A549 treated with dexamethasone at 1 μM for 4 hours (cell line): Measurements from ENCODE around the gene CCDC47. TPM values are rescaled to one million over a fixed set of nuclear protein-coding genes. Genes with fewer than 3 reads are reported as not detected.

ENCODE experiments used
- total RNA-seq: library from RNA; stranded (reverse); fragments of 200-300 nt; extraction: Qiagen RNA extraction; gene quantifications from 5 replicates; pipeline ENCODE4 v1.2.3, GENCODE V29; 2022

CCDC47 gene, protein sequence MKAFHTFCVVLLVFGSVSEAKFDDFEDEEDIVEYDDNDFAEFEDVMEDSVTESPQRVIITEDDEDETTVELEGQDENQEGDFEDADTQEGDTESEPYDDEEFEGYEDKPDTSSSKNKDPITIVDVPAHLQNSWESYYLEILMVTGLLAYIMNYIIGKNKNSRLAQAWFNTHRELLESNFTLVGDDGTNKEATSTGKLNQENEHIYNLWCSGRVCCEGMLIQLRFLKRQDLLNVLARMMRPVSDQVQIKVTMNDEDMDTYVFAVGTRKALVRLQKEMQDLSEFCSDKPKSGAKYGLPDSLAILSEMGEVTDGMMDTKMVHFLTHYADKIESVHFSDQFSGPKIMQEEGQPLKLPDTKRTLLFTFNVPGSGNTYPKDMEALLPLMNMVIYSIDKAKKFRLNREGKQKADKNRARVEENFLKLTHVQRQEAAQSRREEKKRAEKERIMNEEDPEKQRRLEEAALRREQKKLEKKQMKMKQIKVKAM
- total RNA-seq: 104 to 121 TPM (median 118 TPM) in 5 replicates

DNA sequence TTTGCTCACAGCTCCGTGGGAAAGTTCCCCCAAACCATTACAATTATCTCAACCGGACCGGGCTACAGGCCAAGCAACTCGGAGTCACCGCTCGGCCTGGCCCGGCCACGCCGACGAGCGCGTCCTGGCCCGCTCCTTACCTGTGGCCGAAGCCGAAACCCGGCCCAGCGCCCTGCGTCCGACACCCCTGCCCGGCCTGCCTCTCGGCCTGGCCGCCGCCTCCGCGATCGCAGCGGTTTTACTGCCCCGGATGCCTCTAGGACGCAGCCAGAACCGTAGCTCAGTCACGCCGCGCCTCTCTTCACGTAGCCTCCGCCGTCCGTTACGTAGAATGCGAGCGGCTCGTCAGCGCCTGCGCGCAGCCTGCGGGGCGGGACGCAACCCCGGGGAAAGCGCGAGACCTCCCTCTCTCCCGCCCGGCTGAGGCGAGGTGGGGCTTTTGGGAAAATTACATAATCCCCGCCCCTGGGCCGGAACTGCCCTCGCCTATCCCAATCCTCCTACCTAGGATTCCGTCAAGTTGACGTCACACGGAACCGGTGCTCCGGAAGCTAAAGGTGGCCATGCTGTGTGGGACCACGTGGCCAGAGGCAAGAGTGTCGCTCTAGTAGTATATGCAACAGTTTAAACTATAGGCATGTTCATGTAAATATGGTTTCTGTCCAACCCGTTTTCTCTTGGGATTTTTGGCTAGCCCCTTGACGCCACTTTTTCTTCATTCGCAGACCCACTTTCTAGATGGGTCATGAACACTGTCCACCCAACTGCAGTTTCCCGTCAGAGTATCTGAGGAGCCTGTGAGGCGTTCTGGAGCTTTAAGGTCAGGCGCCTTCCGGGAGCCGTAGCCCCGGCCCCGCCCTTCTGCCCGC, at the start of gene CCDC47:
Gene CCDC47, minus strand, starts transcription at position 326 of the 869 bp plus-strand sequence. CDS start 7,422 bp downstream, outside the sequence.

GRCh38 chr17:63774141-63774968, 958 bp upstream of the CCDC47 start, which contains the start of gene DDX42:
DDX42 (plus strand) TSS chr17:63774170; CDS start chr17:63787050, 12,880 bp downstream.

DNA sequence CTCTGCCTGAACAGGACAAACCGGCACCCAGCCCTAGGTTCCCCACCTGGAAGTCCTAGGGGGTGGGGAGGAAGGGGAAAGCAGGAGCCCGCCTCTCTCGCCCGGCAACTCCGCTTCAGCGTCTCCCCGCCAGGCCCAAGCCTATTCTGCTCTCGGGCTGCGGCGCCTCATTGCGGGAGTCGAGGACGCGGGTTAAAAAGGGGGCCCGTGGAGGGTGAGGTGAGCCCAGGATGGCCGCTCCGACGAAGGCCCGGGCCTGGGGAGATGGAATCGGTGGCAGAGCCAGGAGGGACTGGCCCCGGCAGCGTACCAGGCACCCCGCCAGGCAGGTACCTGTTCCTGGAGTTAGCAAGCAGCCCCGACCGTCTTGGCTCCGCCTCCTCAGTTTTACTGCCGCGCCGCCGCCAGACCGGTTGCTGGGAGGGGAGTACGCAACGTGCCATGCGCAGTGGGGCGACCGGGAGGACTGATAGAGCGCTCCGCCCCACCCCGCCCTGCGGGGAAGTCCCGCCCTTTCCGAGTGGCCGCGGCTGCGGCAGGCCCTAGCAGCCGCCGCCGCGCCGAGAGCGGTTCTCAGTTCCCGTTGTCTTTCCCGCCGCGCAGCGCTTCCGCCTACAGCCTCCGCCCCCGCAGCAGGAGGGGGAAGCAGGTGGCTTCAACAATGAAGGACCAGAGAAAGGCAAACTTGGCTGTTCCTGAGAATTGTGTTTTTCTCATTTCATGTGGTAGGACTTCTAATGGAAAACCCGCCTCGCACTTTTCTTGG, 31.8 kb downstream of the CCDC47 start, which contains the start of gene STRADA:
Gene STRADA, minus strand, starts transcription at position 392 of the 766 bp plus-strand sequence. CDS start 13,430 bp downstream, outside the sequence.

GRCh38 chr17:63699638-63700527, 73.5 kb downstream of the CCDC47 start, which contains the start of gene LIMD2:
LIMD2 (minus strand) TSS chr17:63700125; CDS start chr17:63699298, 827 bp downstream.

Other genes with a start within 250 kb of the CCDC47 start
- gene DCAF7, start 223.1 kb downstream of the CCDC47 start, total RNA-seq: 42.0 to 67.7 TPM (median 62.1 TPM) in 5 replicates
- 55.6 to 57.7 TPM (median 56.5 TPM) in 5 replicates for gene TACO1, start 172.7 kb downstream of the CCDC47 start, total RNA-seq
- gene MAP3K3, start 151.2 kb downstream of the CCDC47 start, total RNA-seq: 13.5 to 20.5 TPM (median 18.4 TPM) in 5 replicates
- 8.1 to 11.2 TPM (median 8.9 TPM) in 5 replicates for gene LIMD2, start 73.5 kb downstream of the CCDC47 start, total RNA-seq
- gene STRADA, start 31.8 kb downstream of the CCDC47 start, total RNA-seq: 23.1 to 28.9 TPM (median 26.1 TPM) in 5 replicates
- 102 to 113 TPM (median 102 TPM) in 5 replicates for gene DDX42, start 573 bp upstream of the CCDC47 start, total RNA-seq
- gene PSMC5, start 53.8 kb upstream of the CCDC47 start, total RNA-seq: 214 to 244 TPM (median 222 TPM) in 5 replicates
- 53.1 to 56.9 TPM (median 53.4 TPM) in 5 replicates for gene FTSJ3, start 54.1 kb upstream of the CCDC47 start, total RNA-seq
- 51.3 to 65.9 TPM (median 61.6 TPM) in 5 replicates for gene SMARCD2, start 69.1 kb upstream of the CCDC47 start, total RNA-seq
- gene CSH2, start 100.1 kb upstream of the CCDC47 start, total RNA-seq: not detected in 5 replicates
- not detected in 5 replicates for gene GH2, start 108.3 kb upstream of the CCDC47 start, total RNA-seq
- not detected in 5 replicates for gene CSH1, start 123.0 kb upstream of the CCDC47 start, total RNA-seq
- gene CSHL1, start 137.7 kb upstream of the CCDC47 start, total RNA-seq: not detected in 5 replicates
- 0.11 TPM in 1 of 5 replicates, not detected in the others for gene GH1, start 145.2 kb upstream of the CCDC47 start, total RNA-seq
- gene CD79B, start 158.7 kb upstream of the CCDC47 start, total RNA-seq: 0.17 TPM in 1 of 5 replicates, not detected in the others
- 0.02 to 0.08 TPM (median 0.07 TPM) in 5 replicates for gene SCN4A, start 199.3 kb upstream of the CCDC47 start, total RNA-seq
- gene PRR29, start 224.8 kb upstream of the CCDC47 start, total RNA-seq: 0.31 to 1.2 TPM (median 0.54 TPM) in 5 replicates
- 0.11 TPM in 1 of 5 replicates, not detected in the others for gene ICAM2, start 247.0 kb upstream of the CCDC47 start, total RNA-seq